ENCODE data around the gene HMX1.

The HMX1 gene

GRCh38 chr4:8842614-8843013, 29.0 kb downstream of the HMX1 start:
- DNase-seq (ENCODE audit: low read depth in 2 of 2) = no peak

GRCh38 chr4:8841678-8842268, 29.9 kb downstream of the HMX1 start:
- no peak for DNase-seq (ENCODE audit: low read depth in 2 of 2)

GRCh38 chr4:8840816-8841455, 30.7 kb downstream of the HMX1 start:
- no peak for DNase-seq (ENCODE audit: low read depth in 2 of 2)

- no peak for DNase-seq (ENCODE audit: low read depth in 2 of 2)
Observed at GRCh38 chr4:8840006-8840793, 31.4 kb downstream of the HMX1 start.

GRCh38 chr4:8838961-8839431, 32.6 kb downstream of the HMX1 start:
- DNase-seq (ENCODE audit: low read depth in 2 of 2) = no peak

- no peak for DNase-seq (ENCODE audit: low read depth in 2 of 2)
Observed at GRCh38 chr4:8838296-8838960, 33.2 kb downstream of the HMX1 start.

GRCh38 chr4:8837181-8837841, 34.3 kb downstream of the HMX1 start:
- DNase-seq (ENCODE audit: low read depth in 2 of 2) = no peak

GRCh38 chr4:8836664-8837171, 34.9 kb downstream of the HMX1 start:
- DNase-seq (ENCODE audit: low read depth in 2 of 2) = no peak

GRCh38 chr4:8835521-8836365, 35.9 kb downstream of the HMX1 start:
- no peak for DNase-seq (ENCODE audit: low read depth in 2 of 2)

GRCh38 chr4:8834681-8835220, 36.9 kb downstream of the HMX1 start:
- DNase-seq (ENCODE audit: low read depth in 2 of 2) = no peak

- DNase-seq (ENCODE audit: low read depth in 2 of 2) = no peak
Observed at GRCh38 chr4:8832113-8832915, 39.3 kb downstream of the HMX1 start.

- DNase-seq (ENCODE audit: low read depth in 2 of 2) = no peak
Observed at GRCh38 chr4:8831221-8832112, 40.2 kb downstream of the HMX1 start.

- no peak for DNase-seq (ENCODE audit: low read depth in 2 of 2)
Observed at GRCh38 chr4:8830611-8831200, 40.9 kb downstream of the HMX1 start.

DNA sequence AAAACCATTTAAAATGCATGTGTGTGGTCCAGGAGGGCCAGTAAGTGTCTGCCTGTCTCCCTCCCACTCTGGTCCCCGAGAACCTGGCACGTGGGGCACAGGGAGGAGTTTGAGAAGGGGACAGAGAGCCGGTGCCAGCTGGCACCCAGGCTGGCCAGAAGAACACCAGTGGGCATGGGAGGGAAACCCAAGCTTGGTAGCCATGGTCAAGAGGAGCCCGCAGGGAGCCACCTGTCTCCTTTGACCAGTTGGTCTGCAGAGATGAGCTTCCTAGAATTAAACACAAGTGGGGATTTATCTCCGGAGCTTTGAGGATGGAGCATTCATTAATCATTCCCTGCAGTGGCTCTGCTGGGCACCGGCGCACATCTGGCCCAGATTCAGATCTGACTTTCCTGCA, 41.6 kb downstream of the HMX1 start:
- no peak for DNase-seq (ENCODE audit: low read depth in 2 of 2)

- no peak for DNase-seq (ENCODE audit: low read depth in 2 of 2)
Observed at GRCh38 chr4:8829584-8829983, 42.1 kb downstream of the HMX1 start.

DNA sequence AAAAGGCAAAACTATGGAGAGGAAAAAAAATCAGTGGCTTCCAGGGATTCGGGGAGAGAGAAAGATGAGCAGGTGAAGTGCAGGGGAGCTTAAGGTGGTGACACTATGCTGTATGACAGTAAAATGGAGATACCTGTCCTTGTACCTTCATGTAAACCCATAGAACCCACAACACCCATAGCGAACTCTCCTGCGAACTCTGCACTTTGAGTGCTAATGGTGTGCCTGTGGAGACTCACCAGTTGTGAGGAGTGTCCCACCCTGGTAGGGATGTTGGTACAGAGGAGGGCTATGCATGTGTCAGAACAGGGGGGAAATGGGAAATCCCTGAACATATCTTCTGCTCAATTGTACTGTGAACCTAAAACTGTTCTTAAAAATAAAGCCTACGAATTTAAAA, 42.8 kb downstream of the HMX1 start:
- no peak for DNase-seq (ENCODE audit: low read depth in 2 of 2)

DNA sequence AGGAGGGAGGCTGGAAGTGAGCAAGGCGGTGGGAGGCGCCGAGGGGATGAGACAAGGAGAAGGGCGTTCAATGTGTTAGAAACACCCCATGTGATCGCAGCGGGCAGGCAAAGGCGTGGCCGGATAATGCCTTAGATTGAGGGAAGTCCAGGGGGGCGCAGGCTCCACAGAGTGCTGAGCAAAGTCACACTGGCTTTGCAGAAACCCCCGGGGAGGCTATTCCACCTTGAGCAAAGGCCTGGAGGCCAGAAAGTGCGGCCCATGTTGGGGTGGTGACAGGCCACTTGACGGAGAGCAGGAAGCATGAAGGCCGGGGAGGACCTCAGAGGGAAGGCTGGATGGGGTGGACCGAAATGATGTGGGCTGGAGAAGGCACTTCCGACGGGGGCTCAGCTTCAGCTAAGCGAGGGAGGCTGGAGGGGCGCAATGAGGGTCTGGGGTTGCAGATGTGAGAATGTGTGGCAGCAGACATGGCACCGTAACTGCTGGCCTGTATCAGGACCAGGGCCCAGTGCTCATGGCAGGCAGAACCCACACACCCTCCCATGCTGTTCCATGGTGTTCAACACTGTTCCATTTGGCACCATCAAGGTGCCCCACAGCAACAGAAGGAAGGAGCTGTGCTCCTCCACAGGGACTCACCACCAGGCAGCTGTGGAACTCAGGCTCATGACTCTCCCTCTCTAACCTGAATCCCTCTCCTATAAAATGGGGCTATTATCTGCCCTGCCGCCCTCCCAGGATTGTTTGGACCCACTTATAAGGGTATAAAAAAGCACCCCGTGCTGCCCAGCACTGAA, 50.3 kb downstream of the HMX1 start:
- no peak for DNase-seq (ENCODE audit: low read depth in 2 of 2)
